ENCODE data around the gene PPARG. TPM values are rescaled to one million over a fixed set of nuclear protein-coding genes. Genes with fewer than 3 reads are reported as not detected.

The PPARG gene
- total RNA-seq, result 35.2 and 41.9 TPM in 2 replicates

DNA sequence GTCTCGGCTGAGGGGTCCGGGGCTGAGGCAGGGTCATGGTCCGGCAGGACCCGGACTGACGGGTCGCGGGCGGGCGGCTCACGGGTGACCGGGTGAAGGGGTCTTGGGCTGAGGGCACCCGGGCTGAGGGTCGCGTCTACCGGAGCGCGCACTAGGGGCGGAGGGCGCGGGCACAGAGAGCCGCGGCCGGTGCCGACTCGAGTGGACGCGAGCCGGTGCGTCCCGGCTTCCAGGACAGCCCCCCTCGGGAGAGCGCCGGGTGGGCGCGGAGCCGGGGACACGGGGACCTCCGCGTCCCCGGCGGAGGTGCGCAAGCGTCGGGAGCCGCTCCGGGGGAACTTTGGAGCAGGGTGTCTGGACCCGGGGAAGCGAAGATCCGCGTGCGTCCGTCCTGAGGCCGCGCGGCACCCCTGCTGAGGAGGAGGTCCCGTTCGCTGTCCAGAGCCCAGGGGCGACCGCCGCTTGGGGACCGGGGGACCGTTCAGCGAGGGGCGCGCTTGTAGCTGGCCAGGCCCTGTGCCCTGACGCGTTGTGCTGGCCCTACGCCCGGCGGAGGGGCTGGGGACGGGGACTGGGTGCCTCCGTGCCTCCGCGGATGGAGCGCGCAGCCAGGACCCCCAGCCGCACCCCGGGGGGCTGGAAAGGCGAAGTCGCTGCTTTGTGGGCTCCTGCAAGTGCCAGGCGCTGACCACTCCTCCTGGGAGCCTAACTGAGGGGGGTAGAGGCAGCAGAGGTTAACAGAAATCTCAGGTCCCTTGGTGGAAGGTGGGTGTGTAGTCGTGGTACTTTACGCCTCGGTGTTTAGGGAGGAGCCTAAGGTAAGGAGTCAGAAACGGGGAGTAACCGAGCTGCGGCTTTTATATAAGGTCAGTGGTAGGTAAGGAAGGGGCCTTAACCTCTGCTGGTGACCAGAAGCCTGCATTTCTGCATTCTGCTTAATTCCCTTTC lies at the start of gene PPARG:
TSS of gene PPARG (plus strand) at position 889 of the 948 bp plus-strand sequence. CDS start 90,642 bp downstream, outside the sequence.

Other genes with a start within 250 kb of the PPARG start
- gene TIMP4, start 130.2 kb upstream of the PPARG start, total RNA-seq, result 10.9 and 11.3 TPM in 2 replicates
- 15.9 and 19.3 TPM in 2 replicates for gene TSEN2, start 195.4 kb downstream of the PPARG start, total RNA-seq

All from bronchus fibroblast of lung (primary cell).